HepG2 (cell line): ENCODE results near the gene KLHDC2. TPM values are rescaled to one million over a fixed set of nuclear protein-coding genes. Genes with fewer than 3 reads are reported as not detected.

Source experiments
- ATF7-NPFF ChIP-seq: sonication (generic); formaldehyde crosslinking; IDR thresholded peaks from 2 replicates; pipeline ENCODE4 v1.8.1; 2023; ENCODE audit warnings: mild to moderate bottlenecking, low read depth, missing genetic modification reagents, moderate library complexity
- FOXJ3 ChIP-seq: sonication (generic); formaldehyde crosslinking; IDR thresholded peaks from 2 replicates; pipeline ENCODE4 v1.4.0; 2020; ENCODE audit warnings: missing genetic modification reagents, mild to moderate bottlenecking, borderline replicate concordance
- HES4 ChIP-seq: sonication (generic); formaldehyde crosslinking; IDR thresholded peaks from 2 replicates; pipeline ENCODE4 v1.9.0; 2021; ENCODE audit warnings: mild to moderate bottlenecking, missing genetic modification reagents, borderline replicate concordance
- ISX ChIP-seq: sonication (generic); formaldehyde crosslinking; conservative IDR thresholded peaks from 2 replicates; pipeline ENCODE4 v1.5.0; 2020; ENCODE audit warnings: missing genetic modification reagents
- KLF16 ChIP-seq, 2 experiments: sonication (generic) in 1 of 2; formaldehyde crosslinking in 1 of 2; IDR thresholded peaks; 2 replicates each; pipeline versions ENCODE4 v1.6.1 to v1.8.0; 2016 to 2023; ENCODE audit warnings: missing genetic modification reagents in 2 of 2, missing compliant biosample characterization in 1 of 2
- RFX5 ChIP-seq: IDR thresholded peaks from 2 replicates; pipeline ENCODE4 v1.6.1; 2011; ENCODE audit warnings: low read depth, low read length, improper control_type of control experiment
- TBX2 ChIP-seq: sonication (generic); formaldehyde crosslinking; IDR thresholded peaks from 2 replicates; pipeline ENCODE4 v1.5.0; 2020; ENCODE audit warnings: missing genetic modification reagents, mild to moderate bottlenecking, borderline replicate concordance
- ZNF224 ChIP-seq: sonication (generic); formaldehyde crosslinking; IDR thresholded peaks from 2 replicates; pipeline ENCODE4 v1.5.0; 2020; ENCODE audit warnings: mild to moderate bottlenecking, missing genetic modification reagents
- ZNF841 ChIP-seq: sonication (generic); formaldehyde crosslinking; IDR thresholded peaks from 2 replicates; pipeline ENCODE4 v1.8.1; 2023; ENCODE audit warnings: missing genetic modification reagents, borderline replicate concordance
- polyA plus RNA-seq, 8 experiments: library from polyadenylated mRNA; depleted of rRNA in 3 of 8; stranded (reverse) in 7 of 8; unstranded in 1 of 8; fragments of >200 nt; fragmentation: Illumina TruSeq in 4 of 8; extraction: Trizol in 4 of 8; gene quantifications; 2 replicates each; pipeline versions ENCODE4 v1.2.1 to v1.2.3, GENCODE V29; 2011 to 2016; ENCODE audit warnings: low read depth in 4 of 8, missing spikeins in 1 of 8, mixed read lengths in 1 of 8; ENCODE audit not compliant: insufficient read depth in 1 of 8
- total RNA-seq, 5 experiments: library from RNA; depleted of rRNA; stranded (reverse); fragments of >200 nt; fragmentation: Illumina TruSeq; extraction: Trizol; gene quantifications; 2 replicates each; pipeline ENCODE4 v1.2.3, GENCODE V29; 2016; ENCODE audit warnings: low read depth in 1 of 5
- TF ChIP-seq, protein P1 (sequence below): sonication (generic); formaldehyde crosslinking; IDR thresholded peaks from 2 replicates; pipeline ENCODE4 v1.5.0; 2020; ENCODE audit warnings: missing genetic modification reagents, mild to moderate bottlenecking, borderline replicate concordance
- TF ChIP-seq, protein P2 (sequence below): fragments of 450-650 bp; IDR thresholded peaks from 2 replicates; pipeline ENCODE4 v1.6.1; 2016
- TF ChIP-seq, protein P3 (sequence below), 2 experiments: sonication (generic) in 1 of 2; formaldehyde crosslinking in 1 of 2; IDR thresholded peaks; 2 replicates each; pipeline versions ENCODE4 v1.4.0 to v1.6.1; 2018 to 2020; ENCODE audit warnings: missing genetic modification reagents in 2 of 2, borderline replicate concordance in 1 of 2, low read depth in 1 of 2, mild to moderate bottlenecking in 1 of 2, missing biosample characterization in 1 of 2
- TF ChIP-seq, protein P4 (sequence below): sonication (generic); formaldehyde crosslinking; IDR thresholded peaks from 2 replicates; pipeline ENCODE4 v1.8.1; 2023; ENCODE audit warnings: mild to moderate bottlenecking, missing genetic modification reagents
- TF ChIP-seq, protein P5 (sequence below): sonication (generic); formaldehyde crosslinking; IDR thresholded peaks from 2 replicates; pipeline ENCODE4 v1.5.0; 2020; ENCODE audit warnings: mild to moderate bottlenecking, missing genetic modification reagents, borderline replicate concordance
- TF ChIP-seq, protein P6 (sequence below): sonication (generic); formaldehyde crosslinking; IDR thresholded peaks from 2 replicates; pipeline ENCODE4 v1.5.0; 2020; ENCODE audit warnings: mild to moderate bottlenecking, missing genetic modification reagents

Gene KLHDC2
- total and polyA plus RNA-seq, 2 of the 13 experiments (the other 11 are each of a cell fraction or from before 2014, with no cell fraction given) = 95.5 to 170 TPM

DNA sequence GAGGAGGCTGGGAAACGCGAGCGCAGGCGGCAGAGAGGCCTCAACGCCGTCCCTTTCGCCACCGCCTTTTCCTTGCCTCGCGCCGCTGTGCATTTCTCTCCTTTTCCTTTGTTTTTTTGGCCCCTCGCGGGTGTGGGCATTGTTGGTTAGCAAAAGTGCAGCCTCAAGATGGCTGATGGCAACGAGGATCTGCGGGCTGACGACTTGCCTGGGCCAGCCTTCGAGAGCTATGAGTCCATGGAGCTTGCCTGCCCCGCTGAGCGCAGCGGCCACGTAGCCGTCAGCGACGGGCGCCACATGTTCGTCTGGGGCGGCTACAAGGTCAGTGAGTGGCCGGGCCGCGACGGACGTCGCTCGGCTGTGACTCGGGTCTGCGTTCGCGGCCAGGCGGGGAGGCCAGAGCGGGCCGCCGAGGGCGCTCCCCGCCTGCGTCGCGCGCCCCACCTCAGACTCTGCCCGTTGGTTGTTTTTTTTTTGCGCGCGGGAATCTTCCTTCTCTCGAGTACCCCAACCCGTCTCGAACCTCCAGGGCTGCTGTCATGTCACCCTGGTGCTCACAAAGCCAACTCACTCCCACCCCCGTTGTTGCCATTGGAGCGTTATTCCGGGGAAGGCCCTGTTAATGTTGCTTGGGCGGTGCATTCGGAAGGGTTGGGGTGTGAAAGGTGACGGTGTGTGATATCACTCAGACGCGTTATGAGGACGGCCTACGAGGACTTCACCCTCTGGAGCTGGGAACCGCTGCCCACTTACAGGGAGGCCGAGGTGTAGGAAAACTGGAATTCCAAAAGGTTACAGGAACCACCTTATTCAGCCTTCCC is 558 bp downstream of the KLHDC2 start (continued):
- no peak for TF ChIP-seq RFX5
- TF ChIP-seq, protein P1, sequence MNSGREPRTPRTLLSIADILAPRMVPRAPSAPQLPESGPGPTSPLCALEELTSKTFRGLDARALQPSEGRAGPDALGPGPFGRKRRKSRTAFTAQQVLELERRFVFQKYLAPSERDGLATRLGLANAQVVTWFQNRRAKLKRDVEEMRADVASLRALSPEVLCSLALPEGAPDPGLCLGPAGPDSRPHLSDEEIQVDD (CRISPR knock-in tag) = no peak
- TF ChIP-seq, protein P2, sequence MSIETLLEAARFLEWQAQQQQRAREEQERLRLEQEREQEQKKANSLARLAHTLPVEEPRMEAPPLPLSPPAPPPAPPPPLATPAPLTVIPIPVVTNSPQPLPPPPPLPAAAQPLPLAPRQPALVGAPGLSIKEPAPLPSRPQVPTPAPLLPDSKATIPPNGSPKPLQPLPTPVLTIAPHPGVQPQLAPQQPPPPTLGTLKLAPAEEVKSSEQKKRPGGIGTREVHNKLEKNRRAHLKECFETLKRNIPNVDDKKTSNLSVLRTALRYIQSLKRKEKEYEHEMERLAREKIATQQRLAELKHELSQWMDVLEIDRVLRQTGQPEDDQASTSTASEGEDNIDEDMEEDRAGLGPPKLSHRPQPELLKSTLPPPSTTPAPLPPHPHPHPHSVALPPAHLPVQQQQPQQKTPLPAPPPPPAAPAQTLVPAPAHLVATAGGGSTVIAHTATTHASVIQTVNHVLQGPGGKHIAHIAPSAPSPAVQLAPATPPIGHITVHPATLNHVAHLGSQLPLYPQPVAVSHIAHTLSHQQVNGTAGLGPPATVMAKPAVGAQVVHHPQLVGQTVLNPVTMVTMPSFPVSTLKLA = no peak
- peak; percentile 3; the same call in 1 of the 2 replicates for TF ChIP-seq FOXJ3 (CRISPR knock-in tag)
- TF ChIP-seq ISX = no peak
- no peak; the same call in 1 of the 2 replicates for TF ChIP-seq ATF7-NPFF
- peak; percentile 51 for TF ChIP-seq TBX2
- TF ChIP-seq, protein P3, sequence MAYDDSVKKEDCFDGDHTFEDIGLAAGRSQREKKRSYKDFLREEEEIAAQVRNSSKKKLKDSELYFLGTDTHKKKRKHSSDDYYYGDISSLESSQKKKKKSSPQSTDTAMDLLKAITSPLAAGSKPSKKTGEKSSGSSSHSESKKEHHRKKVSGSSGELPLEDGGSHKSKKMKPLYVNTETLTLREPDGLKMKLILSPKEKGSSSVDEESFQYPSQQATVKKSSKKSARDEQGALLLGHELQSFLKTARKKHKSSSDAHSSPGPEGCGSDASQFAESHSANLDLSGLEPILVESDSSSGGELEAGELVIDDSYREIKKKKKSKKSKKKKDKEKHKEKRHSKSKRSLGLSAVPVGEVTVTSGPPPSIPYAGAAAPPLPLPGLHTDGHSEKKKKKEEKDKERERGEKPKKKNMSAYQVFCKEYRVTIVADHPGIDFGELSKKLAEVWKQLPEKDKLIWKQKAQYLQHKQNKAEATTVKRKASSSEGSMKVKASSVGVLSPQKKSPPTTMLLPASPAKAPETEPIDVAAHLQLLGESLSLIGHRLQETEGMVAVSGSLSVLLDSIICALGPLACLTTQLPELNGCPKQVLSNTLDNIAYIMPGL (CRISPR knock-in tag; IDR thresholded peaks at IDR 0.05; ENCODE audit: borderline replicate concordance in 1 of 2, low read depth in 1 of 2) = peak in 1 of 2 experiments; percentile 64; a peak in 2 of 4 replicates
- TF ChIP-seq HES4 (CRISPR knock-in tag) = no peak
- TF ChIP-seq, protein P4, sequence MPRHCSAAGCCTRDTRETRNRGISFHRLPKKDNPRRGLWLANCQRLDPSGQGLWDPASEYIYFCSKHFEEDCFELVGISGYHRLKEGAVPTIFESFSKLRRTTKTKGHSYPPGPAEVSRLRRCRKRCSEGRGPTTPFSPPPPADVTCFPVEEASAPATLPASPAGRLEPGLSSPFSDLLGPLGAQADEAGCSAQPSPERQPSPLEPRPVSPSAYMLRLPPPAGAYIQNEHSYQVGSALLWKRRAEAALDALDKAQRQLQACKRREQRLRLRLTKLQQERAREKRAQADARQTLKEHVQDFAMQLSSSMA = no peak
- TF ChIP-seq, protein P5, sequence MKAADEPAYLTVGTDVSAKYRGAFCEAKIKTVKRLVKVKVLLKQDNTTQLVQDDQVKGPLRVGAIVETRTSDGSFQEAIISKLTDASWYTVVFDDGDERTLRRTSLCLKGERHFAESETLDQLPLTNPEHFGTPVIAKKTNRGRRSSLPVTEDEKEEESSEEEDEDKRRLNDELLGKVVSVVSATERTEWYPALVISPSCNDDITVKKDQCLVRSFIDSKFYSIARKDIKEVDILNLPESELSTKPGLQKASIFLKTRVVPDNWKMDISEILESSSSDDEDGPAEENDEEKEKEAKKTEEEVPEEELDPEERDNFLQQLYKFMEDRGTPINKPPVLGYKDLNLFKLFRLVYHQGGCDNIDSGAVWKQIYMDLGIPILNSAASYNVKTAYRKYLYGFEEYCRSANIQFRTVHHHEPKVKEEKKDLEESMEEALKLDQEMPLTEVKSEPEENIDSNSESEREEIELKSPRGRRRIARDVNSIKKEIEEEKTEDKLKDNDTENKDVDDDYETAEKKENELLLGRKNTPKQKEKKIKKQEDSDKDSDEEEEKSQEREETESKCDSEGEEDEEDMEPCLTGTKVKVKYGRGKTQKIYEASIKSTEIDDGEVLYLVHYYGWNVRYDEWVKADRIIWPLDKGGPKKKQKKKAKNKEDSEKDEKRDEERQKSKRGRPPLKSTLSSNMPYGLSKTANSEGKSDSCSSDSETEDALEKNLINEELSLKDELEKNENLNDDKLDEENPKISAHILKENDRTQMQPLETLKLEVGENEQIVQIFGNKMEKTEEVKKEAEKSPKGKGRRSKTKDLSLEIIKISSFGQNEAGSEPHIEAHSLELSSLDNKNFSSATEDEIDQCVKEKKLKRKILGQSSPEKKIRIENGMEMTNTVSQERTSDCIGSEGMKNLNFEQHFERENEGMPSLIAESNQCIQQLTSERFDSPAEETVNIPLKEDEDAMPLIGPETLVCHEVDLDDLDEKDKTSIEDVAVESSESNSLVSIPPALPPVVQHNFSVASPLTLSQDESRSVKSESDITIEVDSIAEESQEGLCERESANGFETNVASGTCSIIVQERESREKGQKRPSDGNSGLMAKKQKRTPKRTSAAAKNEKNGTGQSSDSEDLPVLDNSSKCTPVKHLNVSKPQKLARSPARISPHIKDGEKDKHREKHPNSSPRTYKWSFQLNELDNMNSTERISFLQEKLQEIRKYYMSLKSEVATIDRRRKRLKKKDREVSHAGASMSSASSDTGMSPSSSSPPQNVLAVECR (CRISPR knock-in tag) = peak; percentile 33; the same call in 1 of the 2 replicates
- peak in 1 of 2 experiments; percentile 27; a peak in 1 of 4 replicates for TF ChIP-seq KLF16 (CRISPR knock-in tag; IDR thresholded peaks at IDR 0.05)
- no peak for TF ChIP-seq ZNF224
- TF ChIP-seq ZNF841 = no peak
- TF ChIP-seq, protein P6, sequence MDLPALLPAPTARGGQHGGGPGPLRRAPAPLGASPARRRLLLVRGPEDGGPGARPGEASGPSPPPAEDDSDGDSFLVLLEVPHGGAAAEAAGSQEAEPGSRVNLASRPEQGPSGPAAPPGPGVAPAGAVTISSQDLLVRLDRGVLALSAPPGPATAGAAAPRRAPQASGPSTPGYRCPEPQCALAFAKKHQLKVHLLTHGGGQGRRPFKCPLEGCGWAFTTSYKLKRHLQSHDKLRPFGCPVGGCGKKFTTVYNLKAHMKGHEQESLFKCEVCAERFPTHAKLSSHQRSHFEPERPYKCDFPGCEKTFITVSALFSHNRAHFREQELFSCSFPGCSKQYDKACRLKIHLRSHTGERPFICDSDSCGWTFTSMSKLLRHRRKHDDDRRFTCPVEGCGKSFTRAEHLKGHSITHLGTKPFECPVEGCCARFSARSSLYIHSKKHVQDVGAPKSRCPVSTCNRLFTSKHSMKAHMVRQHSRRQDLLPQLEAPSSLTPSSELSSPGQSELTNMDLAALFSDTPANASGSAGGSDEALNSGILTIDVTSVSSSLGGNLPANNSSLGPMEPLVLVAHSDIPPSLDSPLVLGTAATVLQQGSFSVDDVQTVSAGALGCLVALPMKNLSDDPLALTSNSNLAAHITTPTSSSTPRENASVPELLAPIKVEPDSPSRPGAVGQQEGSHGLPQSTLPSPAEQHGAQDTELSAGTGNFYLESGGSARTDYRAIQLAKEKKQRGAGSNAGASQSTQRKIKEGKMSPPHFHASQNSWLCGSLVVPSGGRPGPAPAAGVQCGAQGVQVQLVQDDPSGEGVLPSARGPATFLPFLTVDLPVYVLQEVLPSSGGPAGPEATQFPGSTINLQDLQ (CRISPR knock-in tag) = no peak
